Suprapubic skin (tissue), 4 donors: ENCODE data around the gene SYT17.

Source experiments
- CTCF ChIP-seq, 2 donors: fragments of 200-600 bp in 1 of 2; fragments of 450-650 bp in 1 of 2; sonication (generic) in 1 of 2; IDR thresholded peaks; one replicate each; pipeline ENCODE4 v1.5.1; 2016 to 2019; ENCODE audit warnings: antibody characterized with exemption in 2 of 2, mild to moderate bottlenecking in 1 of 2, moderate library complexity in 1 of 2
- EP300 ChIP-seq: sonication (generic); formaldehyde crosslinking; IDR thresholded peaks from one replicate; pipeline ENCODE4 v1.6.1; 2017; ENCODE audit warnings: antibody characterized with exemption
- POLR2A ChIP-seq, 2 donors: fragments of 450-650 bp; IDR thresholded peaks; one replicate each; pipeline ENCODE4 v1.6.1; 2017; ENCODE audit warnings: antibody characterized with exemption in 2 of 2, mild to moderate bottlenecking in 2 of 2, moderate library complexity in 2 of 2
- POLR2AphosphoS5 ChIP-seq, 3 donors: sonication (generic); formaldehyde crosslinking; IDR thresholded peaks; one replicate each; pipeline ENCODE4 v1.6.1; 2017; ENCODE audit warnings: antibody characterized with exemption in 3 of 3

- no peak for TF ChIP-seq POLR2A (IDR thresholded peaks at IDR 0.05)
- TF ChIP-seq CTCF (IDR thresholded peaks at IDR 0.05): peak; percentile 71
- TF ChIP-seq POLR2AphosphoS5 (IDR thresholded peaks at IDR 0.05): no peak
- no peak for TF ChIP-seq EP300
These were observed 11.8 kb downstream of the SYT17 start for GRCh38 chr16:19179546-19180490.
